HEK293T (cell line): Measurements from ENCODE around the gene ECI2.

Experiments used
- CTCF ChIA-PET: fragments of 350-600 bp; formaldehyde crosslinking; extraction: SDS; loops from one replicate; lab custom pipeline; 2021; ENCODE audit warnings: antibody characterized with exemption, inconsistent platforms; lab: Yijun Ruan, JAX
- POLR2A ChIA-PET: fragments of 350-600 bp; formaldehyde crosslinking; extraction: SDS; loops from one replicate; lab custom pipeline; 2020; ENCODE audit warnings: antibody characterized with exemption, inconsistent platforms; lab: Yijun Ruan, JAX
- DNase-seq: peaks from one replicate; pipeline ENCODE4 v3.0.0; 2012; ENCODE audit warnings: mixed read lengths; ENCODE audit errors: extremely low spot score
- ARNT ChIP-seq: fragments of 450-650 bp; IDR thresholded peaks from 2 replicates; pipeline ENCODE4 v1.6.1; 2017; ENCODE audit warnings: mild to moderate bottlenecking
- BHLHE40 ChIP-seq: fragments of 450-650 bp; IDR thresholded peaks from 2 replicates; pipeline ENCODE4 v1.6.1; 2016; ENCODE audit warnings: mild to moderate bottlenecking, moderate library complexity, borderline replicate concordance
- CTBP1 ChIP-seq: fragments of 450-650 bp; IDR thresholded peaks from 2 replicates; pipeline ENCODE4 v1.6.1; 2016; ENCODE audit warnings: borderline replicate concordance
- ELF4 ChIP-seq: fragments of 450-650 bp; IDR thresholded peaks from 2 replicates; pipeline ENCODE4 v1.6.1; 2017; ENCODE audit warnings: antibody characterized with exemption
- FOXA1 ChIP-seq: fragments of 450-650 bp; IDR thresholded peaks from 2 replicates; pipeline ENCODE4 v1.6.1; 2016; ENCODE audit warnings: mild to moderate bottlenecking
- FOXK2 ChIP-seq: fragments of 450-650 bp; IDR thresholded peaks from 2 replicates; pipeline ENCODE4 v1.6.1; 2016; ENCODE audit warnings: mild to moderate bottlenecking
- FOXM1 ChIP-seq: fragments of 450-650 bp; IDR thresholded peaks from 2 replicates; pipeline ENCODE4 v1.6.1; 2017; ENCODE audit warnings: mild to moderate bottlenecking, borderline replicate concordance
- HDGF ChIP-seq: fragments of 450-650 bp; IDR thresholded peaks from 2 replicates; pipeline ENCODE4 v1.6.1; 2017; ENCODE audit warnings: antibody characterized with exemption, borderline replicate concordance
- L3MBTL2 ChIP-seq: fragments of 450-650 bp; conservative IDR thresholded peaks from 2 replicates; pipeline ENCODE4 v1.6.1; 2016; ENCODE audit warnings: mild to moderate bottlenecking
- LEF1 ChIP-seq: fragments of 450-650 bp; IDR thresholded peaks from 2 replicates; pipeline ENCODE4 v1.6.1; 2017; ENCODE audit warnings: mild to moderate bottlenecking, borderline replicate concordance
- NFRKB ChIP-seq: fragments of 450-650 bp; IDR thresholded peaks from 2 replicates; pipeline ENCODE4 v1.6.1; 2016; ENCODE audit warnings: mild to moderate bottlenecking, moderate library complexity
- SP1 ChIP-seq: fragments of 450-650 bp; IDR thresholded peaks from 2 replicates; pipeline ENCODE4 v1.6.1; 2017
- SUZ12 ChIP-seq: fragments of 450-650 bp; IDR thresholded peaks from 2 replicates; pipeline ENCODE4 v1.6.1; 2016; ENCODE audit warnings: mild to moderate bottlenecking
- TARDBP ChIP-seq: fragments of 450-650 bp; IDR thresholded peaks from 2 replicates; pipeline ENCODE4 v1.6.1; 2016
- ZNF384 ChIP-seq: fragments of 450-650 bp; IDR thresholded peaks from 2 replicates; pipeline ENCODE4 v1.6.1; 2016
- TF ChIP-seq, protein P1 (sequence below): fragments of 450-650 bp; IDR thresholded peaks from 2 replicates; pipeline ENCODE4 v1.6.1; 2016

ECI2 gene

DNA sequence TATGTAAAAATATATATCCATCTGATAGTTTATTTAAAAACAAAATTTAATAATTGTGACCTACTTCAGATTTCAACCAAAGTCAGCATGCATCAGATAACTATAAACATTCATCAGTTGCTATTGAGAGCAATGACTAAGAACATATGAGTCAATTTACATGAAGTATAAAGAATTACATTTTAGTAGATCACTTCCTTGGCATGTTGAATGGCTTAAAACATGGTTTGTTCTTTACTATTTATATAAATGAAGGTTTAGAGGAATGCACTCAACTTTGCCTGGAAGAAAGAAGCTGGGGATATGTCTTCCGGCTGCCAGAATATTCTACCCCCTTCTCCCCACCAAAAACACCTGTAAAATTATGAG is 50.1 kb downstream of the ECI2 start:
- TF ChIP-seq FOXM1 (no peak), NFRKB (no peak), SUZ12 (no peak), TARDBP (no peak), FOXK2 (no peak), ELF4 (no peak), CTBP1 (no peak), ARNT (no peak), SP1 (no peak), BHLHE40 (no peak), HDGF (no peak), LEF1 (no peak), L3MBTL2 (no peak), ZNF384 (no peak), FOXA1 (no peak)
- TF ChIP-seq, protein P1, sequence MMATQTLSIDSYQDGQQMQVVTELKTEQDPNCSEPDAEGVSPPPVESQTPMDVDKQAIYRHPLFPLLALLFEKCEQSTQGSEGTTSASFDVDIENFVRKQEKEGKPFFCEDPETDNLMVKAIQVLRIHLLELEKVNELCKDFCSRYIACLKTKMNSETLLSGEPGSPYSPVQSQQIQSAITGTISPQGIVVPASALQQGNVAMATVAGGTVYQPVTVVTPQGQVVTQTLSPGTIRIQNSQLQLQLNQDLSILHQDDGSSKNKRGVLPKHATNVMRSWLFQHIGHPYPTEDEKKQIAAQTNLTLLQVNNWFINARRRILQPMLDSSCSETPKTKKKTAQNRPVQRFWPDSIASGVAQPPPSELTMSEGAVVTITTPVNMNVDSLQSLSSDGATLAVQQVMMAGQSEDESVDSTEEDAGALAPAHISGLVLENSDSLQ = no peak
- ChIA-PET POLR2A (no interaction called here), CTCF (no interaction called here)

DNA sequence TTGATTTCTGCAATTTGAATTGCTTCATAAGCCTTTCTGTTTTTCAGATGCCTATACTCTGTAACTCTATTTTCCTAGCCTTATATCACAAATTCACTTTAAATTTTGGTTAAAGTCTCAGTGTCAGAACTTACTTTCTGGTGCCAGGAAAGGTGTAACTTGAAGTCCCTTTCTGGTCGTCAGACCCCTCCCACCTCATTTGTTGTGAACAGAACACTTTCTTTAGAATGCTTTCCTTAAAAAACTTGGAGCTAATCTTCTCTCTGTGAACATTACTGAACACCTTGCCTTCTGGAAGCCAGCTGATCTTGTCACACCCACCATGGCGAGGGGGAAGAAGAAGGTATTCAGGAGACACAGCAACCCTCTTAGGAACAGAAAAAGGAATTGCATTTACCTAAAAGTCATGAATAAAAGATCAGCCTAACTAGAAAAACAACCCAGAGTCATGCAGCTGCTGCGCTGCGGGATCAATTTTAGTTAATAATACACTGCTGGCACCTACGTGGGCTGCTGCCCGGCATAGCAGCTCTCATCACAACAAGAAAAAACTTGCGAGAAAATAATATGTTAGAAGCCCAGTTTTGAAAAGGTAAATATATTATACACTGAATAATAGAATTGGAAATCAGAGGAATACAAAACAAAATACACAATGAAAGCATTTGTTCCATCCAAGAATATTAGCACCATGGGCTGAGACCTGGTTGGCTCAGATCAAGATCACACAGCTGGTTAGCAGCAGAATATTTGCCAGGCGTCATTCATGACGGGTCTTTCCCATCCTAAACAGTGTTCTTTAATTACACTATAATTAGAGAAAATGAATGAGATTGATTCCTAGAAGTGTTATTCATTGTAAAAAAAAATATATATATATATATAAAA is 50.7 kb downstream of the ECI2 start:
- ChIA-PET POLR2A (no interaction called here), CTCF (no interaction called here)
- TF ChIP-seq LEF1 (no peak), ELF4 (no peak), BHLHE40 (no peak), FOXM1 (no peak), SP1 (no peak), L3MBTL2 (no peak), FOXA1 (no peak), SUZ12 (no peak), CTBP1 (no peak), TARDBP (no peak), FOXK2 (no peak), ZNF384 (no peak)
- TF ChIP-seq, protein P1 = no peak
- DNase-seq = no peak

More for the DNA sequence above, 50.1 kb downstream of the ECI2 start:
- DNase-seq = no peak

DNA sequence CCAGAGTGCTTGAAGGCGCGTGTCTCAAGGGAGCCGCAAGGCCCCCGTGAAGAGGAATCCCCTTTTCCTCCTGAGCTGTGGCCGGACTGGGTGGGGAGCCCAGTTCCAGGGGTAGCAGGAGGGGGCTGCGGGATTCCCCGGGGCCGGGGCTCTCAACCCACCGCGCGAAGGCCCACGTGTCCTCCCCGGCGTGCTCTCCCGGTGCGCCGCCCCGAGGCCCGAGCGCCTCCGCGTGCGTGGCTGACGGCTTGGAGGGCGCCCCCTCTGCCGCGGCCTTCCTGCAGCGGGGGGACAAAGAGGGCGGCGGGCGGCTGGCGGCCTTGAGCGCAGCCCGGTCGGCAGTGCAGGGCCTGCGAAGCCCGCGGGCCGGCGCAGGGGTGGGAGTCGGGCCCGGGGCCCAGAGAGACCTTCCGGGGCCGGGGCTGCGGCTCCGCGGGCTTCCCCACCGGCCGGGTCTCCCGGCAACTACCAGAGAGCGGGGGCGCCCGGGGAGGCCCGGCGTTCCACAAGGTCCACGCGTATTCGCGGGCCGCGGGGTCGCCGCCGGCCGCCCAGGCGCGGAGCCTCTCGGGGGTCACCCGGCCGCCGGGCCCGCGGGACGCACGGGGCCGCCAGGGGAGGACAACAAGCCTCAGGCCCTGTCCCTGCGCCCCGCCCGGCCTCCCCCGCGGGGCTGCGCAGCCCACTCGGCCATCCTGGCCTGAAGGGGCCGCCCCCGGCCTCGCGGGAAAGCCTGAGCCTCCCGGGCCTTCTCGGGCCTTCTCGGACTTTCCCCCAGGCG is 56.5 kb downstream of the ECI2 start, which contains the start of gene FAM217A:
TSS of gene FAM217A (minus strand) at position 447 of the 781 bp plus-strand sequence. CDS start 1,723 bp downstream, outside the sequence.
- DNase-seq = no peak
- POLR2A ChIA-PET = no interaction called here
- CTCF ChIA-PET = no interaction called here
- no peak for TF ChIP-seq ELF4

DNA sequence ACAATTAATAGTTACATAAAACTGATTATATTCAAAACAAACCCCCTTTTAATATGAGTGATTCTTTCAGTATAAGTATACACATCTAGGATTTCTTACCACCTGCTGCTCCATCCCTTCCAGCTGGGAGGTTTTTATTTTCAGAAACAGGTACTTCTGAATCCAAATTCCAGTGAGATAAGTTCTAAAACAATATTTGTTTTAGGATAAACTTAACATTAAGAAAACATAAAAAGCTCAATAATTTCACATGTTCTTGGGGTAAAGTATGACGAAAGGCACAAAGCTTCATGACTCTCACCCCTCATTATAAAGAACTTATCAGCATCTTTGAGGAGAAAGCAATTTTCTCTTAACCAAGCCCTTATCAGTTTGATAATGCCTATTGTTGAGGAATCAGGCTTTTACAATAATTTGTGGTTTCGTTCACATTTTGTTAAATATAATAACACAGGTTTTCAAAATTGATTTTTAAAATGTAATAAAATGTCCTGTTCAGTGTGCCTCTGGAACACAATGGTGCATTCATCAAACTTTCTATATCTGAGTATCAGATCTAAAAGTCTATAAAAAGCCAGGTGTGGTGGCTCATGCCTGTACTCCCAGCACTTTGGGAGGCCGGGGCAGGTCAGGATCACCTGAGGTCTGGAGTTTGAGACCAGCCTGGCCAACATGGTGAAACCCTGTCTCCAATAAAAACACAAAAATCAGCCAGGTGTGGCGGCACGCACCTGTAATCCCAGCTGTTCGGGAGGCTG is 60.7 kb downstream of the ECI2 start:
- CTCF ChIA-PET = no interaction called here
- no peak for DNase-seq
- POLR2A ChIA-PET = no interaction called here
- TF ChIP-seq TARDBP (no peak), BHLHE40 (no peak)

DNA sequence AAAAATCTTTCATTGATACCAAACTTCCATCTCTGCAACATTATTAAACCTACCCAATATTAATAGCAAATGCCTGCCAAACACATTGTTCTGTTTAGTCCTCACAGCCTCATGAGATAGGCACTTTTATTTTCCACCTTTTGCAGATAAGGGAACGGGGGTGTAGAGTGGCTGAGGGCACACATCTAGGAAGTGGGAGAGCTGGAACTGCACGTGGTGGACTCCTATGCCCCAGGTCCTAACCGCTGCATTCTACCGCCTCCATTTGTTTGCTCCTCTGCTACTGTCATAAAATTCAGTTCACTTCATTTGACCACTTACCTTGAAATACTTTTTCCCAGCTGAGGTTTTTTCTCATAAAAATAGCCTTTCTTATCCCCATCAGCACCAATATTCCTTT is 64.0 kb downstream of the ECI2 start:
- POLR2A ChIA-PET = interaction anchor here (2.0 kb wide), 1 partner anchor 50 kb away, joined by 5 read pairs; a partner anchor contains a TSS
- CTCF ChIA-PET = interaction anchor here (0.5 kb wide), 1 partner anchor 23 kb away, joined by 3 read pairs; no protein-coding TSS in a partner anchor
- TF ChIP-seq FOXK2 (no peak), SUZ12 (no peak), ARNT (no peak), LEF1 (no peak), HDGF (no peak)
- no peak for DNase-seq

DNA sequence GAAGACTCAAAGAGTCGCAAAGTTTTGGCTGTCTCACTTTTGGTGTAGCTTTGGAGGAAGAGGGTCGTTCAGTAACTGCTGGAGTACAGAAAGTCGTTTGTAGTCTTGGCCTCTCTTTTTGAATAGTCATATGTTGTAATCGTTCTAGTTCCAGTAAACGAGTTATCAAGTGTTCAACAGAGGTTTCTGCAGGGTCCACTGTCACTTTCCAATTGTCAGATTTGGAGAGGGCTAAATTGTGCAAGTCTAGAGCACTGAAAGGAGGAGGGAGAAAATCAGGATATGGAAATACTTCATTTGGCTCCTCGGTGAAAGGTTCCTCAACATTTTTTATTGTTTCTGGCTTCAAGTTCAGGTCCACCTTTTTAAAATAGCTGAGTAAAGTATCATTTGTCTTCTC is 66.2 kb downstream of the ECI2 start:
- TF ChIP-seq, protein P1 = no peak
- TF ChIP-seq FOXM1 (no peak), ARNT (no peak), ZNF384 (no peak), ELF4 (no peak), FOXK2 (no peak), LEF1 (no peak), TARDBP (no peak)
- POLR2A ChIA-PET = no interaction called here
- CTCF ChIA-PET = interaction anchor here (0.6 kb wide), 1 partner anchor 115 kb away, joined by 3 read pairs; no protein-coding TSS in a partner anchor
- no peak for DNase-seq
